ENCODE data around the gene HOXD11.

HOXD11 gene

DNA sequence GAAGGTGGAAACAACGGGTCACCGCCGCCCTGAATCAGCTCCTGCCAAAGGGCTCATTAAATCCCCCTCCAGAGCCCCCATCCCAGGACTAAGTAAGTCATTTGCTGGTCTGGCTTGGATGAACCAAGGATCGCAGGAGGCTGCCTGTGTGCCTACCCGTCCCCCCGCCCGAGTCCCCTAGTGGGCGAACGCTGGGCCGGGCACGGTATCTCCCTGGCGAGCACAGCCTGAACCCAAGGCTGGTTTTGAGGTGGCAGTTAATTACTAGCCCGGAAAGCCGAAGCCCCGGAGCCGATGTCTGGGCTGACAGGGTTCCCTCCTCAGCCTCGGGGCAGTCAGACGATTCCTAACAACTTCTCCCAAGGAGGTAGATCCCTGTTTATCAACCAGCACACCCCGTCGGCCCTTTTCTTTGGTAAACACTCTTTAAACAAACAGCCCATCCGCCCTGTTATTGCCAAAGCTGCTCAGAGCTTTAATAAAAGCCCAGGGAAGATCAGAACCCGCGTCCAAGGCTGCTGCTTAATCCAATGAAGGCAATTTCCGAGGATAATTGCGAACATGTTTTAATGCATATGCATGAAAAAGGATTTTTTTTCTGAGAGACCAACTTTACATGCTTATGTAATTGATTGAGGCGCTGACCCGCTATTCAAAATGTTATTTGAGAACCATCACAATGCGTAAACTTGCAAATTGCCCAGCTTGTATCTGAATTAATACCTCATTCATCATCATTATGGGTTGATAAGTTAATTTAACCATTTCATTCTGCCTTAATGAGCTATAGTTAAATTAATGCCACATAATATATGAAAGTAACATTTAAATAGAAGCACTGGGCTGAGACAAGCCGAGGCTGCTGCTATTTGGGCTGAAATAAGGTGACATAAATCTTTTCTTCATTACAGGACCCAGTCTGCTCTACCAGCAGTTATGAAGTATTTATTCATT lies 33.9 kb upstream of the HOXD11 start:
- H3K27me3 ChIP-seq (ENCODE audit: low read depth, low read length) = no peaks in the 10 kb centered on the region
- TF ChIP-seq EZH2phosphoT487 (IDR thresholded peaks at IDR 0.05; ENCODE audit: low read depth) (no peak), CTCF (IDR thresholded peaks at IDR 0.05; ENCODE audit: low read depth, low read length) (no peak)
- H3K9me3 ChIP-seq (ENCODE audit: insufficient read depth, low read length) = no peaks in the 10 kb centered on the region
- no peak overlapping the region for H3K4me3 ChIP-seq (ENCODE audit: low read length)
- no peak overlapping the region for H2AFZ ChIP-seq (ENCODE audit: low read depth, low read length)
- no peak overlapping the region for H3K9ac ChIP-seq (ENCODE audit: low read length)
- H3K4me1 ChIP-seq (ENCODE audit: low read length) = peaks cover 11% of the 10 kb centered on the region
- no peak overlapping the region for H3K27ac ChIP-seq (ENCODE audit: low read length)
- H3K79me2 ChIP-seq (ENCODE audit: low read length) = no peaks in the 10 kb centered on the region
- H4K20me1 ChIP-seq (ENCODE audit: insufficient read depth, low read length) = no peaks in the 10 kb centered on the region
- H3K4me2 ChIP-seq (ENCODE audit: low read length) = no peak overlapping the region
- no peaks in the 10 kb centered on the region for H3K36me3 ChIP-seq (replicated peaks; ENCODE audit: low read depth, low read length)

DNA sequence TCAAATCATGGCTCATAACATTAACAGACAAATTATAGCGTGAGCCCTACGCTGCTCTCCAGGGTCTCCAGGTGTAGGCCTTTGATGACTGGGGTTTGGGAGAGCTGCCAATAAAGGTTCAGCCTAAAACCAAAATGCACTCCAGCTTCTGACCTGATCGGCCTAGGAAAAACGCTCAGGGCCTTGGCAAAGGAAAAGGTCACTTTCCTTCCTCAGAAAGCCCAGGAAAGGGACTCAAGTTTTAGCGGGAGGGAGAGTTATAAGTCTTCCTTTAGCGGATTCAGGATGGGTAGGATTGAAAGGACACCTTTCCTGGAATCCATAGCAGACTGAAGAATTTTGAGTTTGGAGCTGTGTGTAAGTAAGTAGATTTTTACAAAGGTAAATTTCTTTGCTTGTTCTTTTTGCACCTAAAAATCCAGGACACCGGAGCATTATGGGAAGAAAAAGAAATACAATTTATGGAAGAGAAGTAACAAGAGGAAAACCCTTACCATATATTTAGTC lies 32.1 kb upstream of the HOXD11 start:
- H3K36me3 ChIP-seq (replicated peaks; ENCODE audit: low read depth, low read length) = no peaks in the 10 kb centered on the region
- H2AFZ ChIP-seq (ENCODE audit: low read depth, low read length) = peak overlapping the region; percentile 78
- H3K9me3 ChIP-seq (ENCODE audit: insufficient read depth, low read length) = no peaks in the 10 kb centered on the region
- peak overlapping the region; percentile 85 for H3K4me3 ChIP-seq (ENCODE audit: low read length)
- peak overlapping the region; percentile 56 for H3K4me2 ChIP-seq (ENCODE audit: low read length)
- no peaks in the 10 kb centered on the region for H4K20me1 ChIP-seq (ENCODE audit: insufficient read depth, low read length)
- no peaks in the 10 kb centered on the region for H3K27me3 ChIP-seq (ENCODE audit: low read depth, low read length)
- no peak overlapping the region for H3K27ac ChIP-seq (ENCODE audit: low read length)
- H3K79me2 ChIP-seq (ENCODE audit: low read length) = no peaks in the 10 kb centered on the region
- peak overlapping the region; percentile 33 for H3K9ac ChIP-seq (ENCODE audit: low read length)
- TF ChIP-seq EZH2phosphoT487 (IDR thresholded peaks at IDR 0.05; ENCODE audit: low read depth) = no peak
- no peak for TF ChIP-seq CTCF (IDR thresholded peaks at IDR 0.05; ENCODE audit: low read depth, low read length)
- H3K4me1 ChIP-seq (ENCODE audit: low read length) = no peaks in the 10 kb centered on the region

DNA sequence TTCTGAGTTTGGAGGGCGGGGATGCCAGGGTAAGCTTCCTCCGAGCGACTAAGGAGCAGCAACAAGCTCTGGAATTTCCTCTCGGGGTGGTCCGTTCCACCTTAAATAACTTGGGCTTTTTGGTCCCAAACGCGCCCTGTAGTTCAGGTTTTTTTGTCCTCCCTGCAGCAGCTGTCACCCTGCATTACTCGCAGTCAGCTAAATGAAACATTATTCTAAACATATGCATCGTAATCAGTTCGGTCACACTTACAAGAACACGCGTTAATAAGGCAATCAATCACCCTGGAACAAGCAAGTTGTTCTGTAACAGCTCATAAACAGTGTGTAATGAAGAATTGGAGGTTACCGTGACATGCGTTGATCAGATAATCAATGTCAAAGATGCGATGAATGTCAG lies 31.6 kb upstream of the HOXD11 start:
- Histone ChIP-seq H3K4me3 (ENCODE audit: low read length) (peak overlapping the region; percentile 85), H4K20me1 (ENCODE audit: insufficient read depth, low read length) (no peaks in the 10 kb centered on the region), H3K4me1 (ENCODE audit: low read length) (no peaks in the 10 kb centered on the region), H3K9ac (ENCODE audit: low read length) (peak overlapping the region; percentile 50), H2AFZ (ENCODE audit: low read depth, low read length) (peak overlapping the region; percentile 78), H3K27me3 (ENCODE audit: low read depth, low read length) (no peaks in the 10 kb centered on the region), H3K4me2 (ENCODE audit: low read length) (peak overlapping the region; percentile 56), H3K79me2 (ENCODE audit: low read length) (no peaks in the 10 kb centered on the region), H3K9me3 (ENCODE audit: insufficient read depth, low read length) (no peaks in the 10 kb centered on the region), H3K27ac (ENCODE audit: low read length) (no peak overlapping the region), H3K36me3 (replicated peaks; ENCODE audit: low read depth, low read length) (no peaks in the 10 kb centered on the region)
- TF ChIP-seq EZH2phosphoT487 (IDR thresholded peaks at IDR 0.05; ENCODE audit: low read depth) = no peak
- no peak for TF ChIP-seq CTCF (IDR thresholded peaks at IDR 0.05; ENCODE audit: low read depth, low read length)

DNA sequence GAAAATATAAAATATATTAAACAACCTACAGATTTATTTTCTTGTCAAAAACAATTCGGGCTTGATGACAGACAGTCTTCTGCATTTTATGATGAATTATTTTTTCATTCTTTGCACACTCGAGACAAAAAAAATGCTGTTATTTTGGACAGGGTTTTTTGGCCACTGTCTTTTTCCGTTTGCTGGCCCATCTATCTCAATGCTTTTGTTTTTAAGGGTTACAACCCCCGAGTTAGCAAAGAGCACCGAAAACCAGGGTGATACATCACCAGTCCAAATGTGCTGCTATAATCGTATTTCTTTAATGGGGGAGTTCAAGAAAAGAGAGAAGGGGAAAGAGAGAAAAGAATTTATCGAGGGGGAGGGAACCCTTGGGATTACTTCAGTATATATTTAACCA lies 31.0 kb upstream of the HOXD11 start:
- no peaks in the 10 kb centered on the region for H3K9me3 ChIP-seq (ENCODE audit: insufficient read depth, low read length)
- H3K4me3 ChIP-seq (ENCODE audit: low read length) = peak overlapping the region; percentile 85
- TF ChIP-seq CTCF (IDR thresholded peaks at IDR 0.05; ENCODE audit: low read depth, low read length) (no peak), EZH2phosphoT487 (IDR thresholded peaks at IDR 0.05; ENCODE audit: low read depth) (no peak)
- H3K27ac ChIP-seq (ENCODE audit: low read length) = no peak overlapping the region
- no peaks in the 10 kb centered on the region for H3K4me1 ChIP-seq (ENCODE audit: low read length)
- no peaks in the 10 kb centered on the region for H3K36me3 ChIP-seq (replicated peaks; ENCODE audit: low read depth, low read length)
- peak overlapping the region; percentile 78 for H2AFZ ChIP-seq (ENCODE audit: low read depth, low read length)
- 0 out of 2 replicates have a peak overlapping the region, but pooled peaks have one; percentile 50 for H3K9ac ChIP-seq (ENCODE audit: low read length)
- no peaks in the 10 kb centered on the region for H3K79me2 ChIP-seq (ENCODE audit: low read length)
- H3K4me2 ChIP-seq (ENCODE audit: low read length) = peak overlapping the region; percentile 56
- H3K27me3 ChIP-seq (ENCODE audit: low read depth, low read length) = no peaks in the 10 kb centered on the region
- no peaks in the 10 kb centered on the region for H4K20me1 ChIP-seq (ENCODE audit: insufficient read depth, low read length)
